ENCODE data around the gene CTDP1. TPM values are rescaled to one million over a fixed set of nuclear protein-coding genes. Genes with fewer than 3 reads are reported as not detected.

CTDP1 gene
- total RNA-seq, 1 donor from 2014 or later, result 8.7 TPM

DNA sequence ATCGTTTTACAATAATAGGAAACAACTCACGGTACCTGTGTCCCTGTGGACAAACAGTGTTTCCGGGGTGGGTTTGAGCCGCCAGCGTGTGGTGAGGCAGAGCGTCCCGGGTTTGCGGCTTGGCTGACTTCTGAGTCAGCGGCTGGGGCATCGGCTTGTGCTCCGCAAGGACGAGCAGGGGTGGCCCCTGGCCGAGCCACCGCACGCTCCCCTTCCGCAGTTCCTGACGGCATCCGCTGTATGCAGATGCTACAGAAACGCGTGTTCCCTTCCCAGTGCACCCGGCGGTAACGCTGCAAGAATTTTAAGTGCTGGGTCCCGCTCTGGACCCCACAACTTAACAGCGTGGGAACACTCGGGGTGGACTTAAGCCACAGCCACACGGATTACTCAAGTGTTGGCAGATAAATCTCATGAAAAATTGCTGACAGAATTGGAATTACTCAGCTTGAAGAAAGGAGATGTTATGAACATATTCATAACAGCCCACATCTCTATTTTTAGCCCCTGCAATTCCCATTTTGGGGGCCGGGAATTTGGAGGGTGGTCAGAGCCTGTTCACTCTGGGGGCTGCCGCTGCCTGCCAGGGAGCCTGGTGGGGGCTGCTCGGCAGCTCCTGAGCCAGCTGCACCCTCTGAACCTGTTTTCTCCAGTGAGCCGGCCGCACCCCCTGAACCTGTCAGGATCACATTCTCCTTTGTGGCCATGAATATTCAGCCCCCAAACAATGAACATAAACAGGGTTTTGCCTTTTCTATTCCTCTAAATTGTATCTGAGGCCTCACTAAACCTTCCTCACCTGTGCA, 105.6 kb downstream of the CTDP1 start:
- no peak for DNase-seq
- ATAC-seq (ENCODE audit: poor library complexity), result no peak
- intact Hi-C loops (cut with DNase I), result no loop called here

DNA sequence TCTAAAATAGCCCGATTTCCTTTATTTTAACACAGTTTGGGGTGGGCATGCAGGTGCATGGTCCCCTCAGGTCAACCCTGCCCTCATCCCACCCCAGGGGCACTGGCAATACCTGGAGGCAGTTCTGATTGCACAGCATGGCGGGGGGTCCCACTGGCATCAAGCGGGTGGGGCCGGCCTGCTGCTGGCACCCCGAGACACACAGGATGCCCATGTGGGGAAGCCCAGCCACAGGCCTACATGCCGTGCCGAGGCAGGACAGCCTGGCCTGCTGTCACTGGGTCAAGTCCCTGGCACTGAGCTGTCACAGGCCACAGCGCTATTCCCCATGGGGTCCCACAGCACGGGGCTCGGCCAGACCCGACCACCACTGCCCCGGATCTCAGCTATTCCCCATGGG, 106.2 kb downstream of the CTDP1 start:
- ATAC-seq (ENCODE audit: poor library complexity) (no peak), DNase-seq (no peak)
- intact Hi-C loops (cut with DNase I), result no loop called here

DNA sequence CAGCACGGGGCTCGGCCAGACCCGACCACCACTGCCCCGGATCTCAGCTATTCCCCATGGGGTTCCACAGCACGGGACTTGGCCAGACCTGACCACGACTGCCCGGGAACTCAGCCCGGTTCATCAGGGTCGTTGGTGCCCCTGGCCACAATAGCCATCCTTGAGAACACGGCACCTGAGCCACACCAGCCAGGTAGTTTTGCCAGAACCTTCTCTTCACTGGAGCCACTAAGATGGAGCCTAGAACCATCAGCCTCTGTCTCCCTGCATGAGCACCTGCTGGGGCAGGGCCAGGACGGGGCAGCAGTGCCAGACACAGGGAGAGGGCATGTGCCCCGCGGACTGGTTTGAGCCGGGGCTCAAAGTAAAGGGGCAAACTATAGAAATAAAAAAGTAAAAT, 106.7 kb downstream of the CTDP1 start:
- ATAC-seq (ENCODE audit: poor library complexity) (no peak), DNase-seq (no peak)
- intact Hi-C loops (cut with DNase I), result no loop called here

DNA sequence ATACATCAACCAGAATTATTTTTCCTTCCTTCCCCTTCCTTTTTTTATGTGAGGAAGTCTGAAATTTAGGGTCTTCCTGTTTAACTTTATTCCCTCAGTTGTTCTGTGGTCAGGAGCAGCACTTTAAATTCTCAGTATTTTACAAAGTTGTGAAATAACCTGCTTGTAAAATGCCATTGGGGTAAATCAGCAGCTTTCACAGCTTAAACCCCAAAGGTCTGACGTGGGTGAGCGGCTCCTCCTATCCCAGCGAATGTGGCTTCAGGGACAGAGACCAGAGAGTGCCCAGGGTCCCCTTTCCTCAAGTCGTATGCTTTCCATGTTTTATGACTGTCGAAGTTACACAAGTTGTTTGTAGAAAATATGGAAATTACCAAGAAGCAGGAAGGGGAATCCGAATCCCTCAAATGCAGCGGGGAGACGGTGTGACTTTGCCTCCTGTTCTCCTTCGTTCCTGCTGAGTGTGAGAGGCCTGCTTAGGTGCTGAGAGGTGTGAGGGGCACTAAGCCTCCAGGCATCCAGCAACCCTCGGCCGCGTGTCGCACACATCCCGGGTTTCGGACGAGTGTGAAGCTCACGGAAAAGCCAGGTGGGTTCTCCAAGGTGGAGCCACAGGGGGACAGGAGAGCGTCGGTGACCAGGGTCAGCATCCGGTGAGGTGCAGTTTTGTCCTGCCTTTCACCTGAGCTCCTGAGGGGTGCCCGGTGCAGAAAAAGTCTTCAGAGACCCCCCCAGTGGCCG, 107.4 kb downstream of the CTDP1 start:
- intact Hi-C loops (cut with DNase I), result no loop called here
- DNase-seq (no peak), ATAC-seq (ENCODE audit: poor library complexity) (no peak)

DNA sequence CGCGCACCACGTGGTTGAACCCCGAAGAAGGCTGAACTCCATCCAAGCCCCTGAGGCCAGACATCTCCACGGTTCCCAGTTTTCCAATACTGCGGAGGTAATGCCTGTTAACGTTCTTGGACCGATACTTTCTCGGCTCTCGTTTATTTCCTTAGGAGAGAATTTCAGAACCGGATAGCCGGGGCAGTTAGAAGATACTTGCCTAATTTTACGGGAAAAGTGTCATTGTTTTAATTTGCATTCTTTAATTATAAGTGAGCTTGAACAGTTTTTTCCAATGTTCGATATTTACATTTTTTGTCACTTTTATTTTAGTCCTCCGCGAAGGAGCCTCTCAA, 107.9 kb downstream of the CTDP1 start:
- DNase-seq (no peak), ATAC-seq (ENCODE audit: poor library complexity) (no peak)
- intact Hi-C loops (cut with DNase I), result no loop called here

DNA sequence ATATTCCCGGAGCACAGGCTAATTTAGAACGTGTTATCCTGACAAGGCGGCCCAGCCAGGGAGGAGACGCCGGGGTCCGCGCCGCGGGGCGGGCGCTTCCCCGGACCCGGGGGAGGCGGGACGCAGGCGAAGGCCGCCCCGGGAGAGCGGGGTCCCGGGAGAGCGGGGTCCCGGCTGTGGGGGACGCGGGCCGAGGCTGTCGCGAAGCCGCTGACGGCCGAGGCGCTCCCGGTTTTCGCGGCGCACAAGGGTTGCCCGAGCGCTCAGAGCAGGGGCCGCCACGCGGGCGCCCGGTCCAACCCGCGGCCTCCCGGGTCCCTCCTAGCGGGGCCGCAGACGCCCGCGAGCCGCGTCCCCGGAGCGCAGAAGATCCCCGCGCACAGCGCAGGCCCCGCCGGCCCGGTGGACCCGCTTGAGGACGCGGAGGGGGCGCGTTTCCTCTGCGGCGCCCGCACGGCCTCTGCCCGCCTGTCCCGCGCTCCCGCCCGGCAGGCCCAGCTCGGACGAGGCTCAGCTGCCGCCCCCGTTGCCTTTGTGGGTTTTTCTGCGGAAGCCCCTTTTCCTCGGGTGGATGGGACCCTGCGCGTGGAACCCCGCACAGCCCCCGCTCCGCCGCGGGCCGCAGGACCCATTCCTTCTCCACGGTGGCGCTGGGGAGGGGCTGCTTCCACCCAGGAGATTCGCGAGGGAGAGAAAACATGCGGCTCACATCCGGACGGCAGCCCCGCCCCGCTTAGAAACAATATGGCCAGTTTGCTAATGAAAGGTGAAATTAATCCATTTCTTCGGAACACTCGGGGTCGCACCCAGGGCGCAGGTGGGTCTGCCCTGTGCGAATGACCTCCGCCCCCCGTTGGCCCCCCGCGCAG, 108.5 kb downstream of the CTDP1 start:
- intact Hi-C loops (cut with DNase I), result no loop called here
- ATAC-seq (ENCODE audit: poor library complexity) (no peak), DNase-seq (no peak)

DNA sequence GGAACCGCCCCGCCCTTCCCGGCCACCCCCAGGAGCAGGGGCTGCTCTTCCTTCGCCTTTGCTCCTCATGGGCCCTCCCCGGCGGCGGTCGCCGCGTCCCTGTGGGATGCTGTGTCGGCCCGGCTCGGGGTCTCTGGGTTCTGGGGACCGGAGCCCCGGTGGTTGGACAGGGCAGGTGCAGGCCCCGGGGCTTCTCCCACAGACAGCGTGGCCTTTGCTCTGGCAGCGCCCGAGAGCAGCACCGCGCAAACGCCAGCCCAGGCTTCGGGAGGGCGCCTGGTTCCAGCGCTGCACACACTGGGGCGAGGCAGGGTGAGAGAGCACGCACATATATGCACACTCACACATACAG, 109.1 kb downstream of the CTDP1 start:
- no peak for ATAC-seq (ENCODE audit: poor library complexity)
- intact Hi-C loops (cut with DNase I), result no loop called here
- DNase-seq, result no peak

DNA sequence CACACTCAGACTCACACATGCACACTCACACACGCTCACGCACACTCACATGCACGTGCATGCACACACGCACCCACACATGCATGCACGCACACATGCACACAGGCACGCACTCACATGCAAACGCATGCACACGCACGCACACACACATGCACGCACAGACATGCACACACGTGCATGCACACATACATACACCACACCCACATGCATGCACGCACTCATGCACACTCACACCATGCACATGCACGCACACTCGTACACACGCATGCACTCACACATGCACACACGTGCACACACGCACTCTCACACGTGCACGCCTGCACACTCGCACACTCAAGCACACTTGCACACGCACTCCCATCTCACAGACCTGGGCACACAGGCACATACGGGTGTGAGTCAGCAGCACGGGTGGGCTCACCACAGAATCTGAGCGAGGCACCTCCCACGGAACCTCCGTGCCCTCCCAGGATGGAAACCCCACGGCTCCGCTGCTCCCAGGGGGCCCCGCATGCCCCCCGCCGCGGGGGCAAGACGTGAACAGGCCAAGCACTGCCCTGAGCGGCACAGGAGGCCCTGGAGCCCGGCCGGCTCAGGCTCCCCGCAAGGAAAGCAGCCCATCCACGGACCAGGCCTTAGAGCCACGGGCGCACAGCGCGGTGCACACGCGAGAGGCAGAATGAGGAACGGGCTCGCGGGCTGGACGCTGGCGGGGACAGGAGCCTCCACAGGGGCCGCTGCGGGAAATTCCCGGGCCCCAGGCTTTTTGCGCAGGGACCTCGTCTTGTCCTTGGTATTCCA, 109.7 kb downstream of the CTDP1 start:
- no peak for ATAC-seq (ENCODE audit: poor library complexity)
- intact Hi-C loops (cut with DNase I), result no loop called here

DNA sequence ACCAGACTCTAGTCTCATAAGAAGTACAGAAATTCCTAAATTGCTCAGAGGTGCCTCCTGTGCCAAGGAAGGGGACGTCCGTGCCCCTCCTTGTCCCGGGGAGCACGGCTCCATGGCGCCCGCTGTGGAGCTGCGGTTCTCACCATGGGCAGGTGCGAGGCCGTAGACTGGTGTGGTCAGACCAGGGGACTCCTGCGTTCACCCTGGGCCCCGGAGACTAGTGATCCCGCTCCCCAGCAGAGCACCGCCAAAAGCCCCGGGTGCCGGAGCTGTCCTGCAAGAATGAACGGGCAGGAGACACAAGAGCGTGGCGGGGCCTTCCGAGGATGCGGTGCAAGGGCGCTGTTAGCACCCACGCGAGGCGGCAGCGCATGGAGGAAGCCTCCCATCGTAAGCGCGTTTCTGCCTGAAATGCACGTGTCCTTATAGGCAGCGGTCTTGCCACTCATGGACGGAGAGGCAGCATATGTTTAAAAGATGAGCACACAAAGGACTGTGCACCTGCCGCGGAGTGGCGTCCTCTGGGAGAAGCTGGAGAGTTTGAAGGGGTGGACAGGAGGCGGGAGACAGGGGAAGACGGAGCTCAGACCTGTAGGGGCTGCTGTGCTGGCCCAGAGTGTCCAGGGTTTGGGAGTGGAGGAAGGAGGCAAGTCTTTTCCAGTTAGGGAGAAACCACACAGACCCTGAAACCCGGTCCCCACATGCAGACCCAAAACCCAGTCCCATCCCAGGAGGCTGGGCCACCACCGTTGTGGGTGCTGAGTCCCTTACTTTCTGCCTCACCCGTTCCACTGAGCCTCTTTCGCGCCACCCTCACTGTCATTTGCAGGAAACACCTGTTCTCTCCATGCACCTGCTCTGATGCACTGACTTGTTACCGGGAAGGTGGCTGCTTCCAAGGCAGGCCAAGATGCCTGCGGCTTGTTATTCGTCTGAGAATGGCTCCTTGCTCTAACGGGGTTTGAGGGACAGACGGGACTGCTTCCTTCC, 110.6 kb downstream of the CTDP1 start:
- DNase-seq (no peak), ATAC-seq (ENCODE audit: poor library complexity) (no peak)
- intact Hi-C loops (cut with DNase I), result no loop called here

More for the DNA sequence above, 109.7 kb downstream of the CTDP1 start:
- no peak for DNase-seq

DNA sequence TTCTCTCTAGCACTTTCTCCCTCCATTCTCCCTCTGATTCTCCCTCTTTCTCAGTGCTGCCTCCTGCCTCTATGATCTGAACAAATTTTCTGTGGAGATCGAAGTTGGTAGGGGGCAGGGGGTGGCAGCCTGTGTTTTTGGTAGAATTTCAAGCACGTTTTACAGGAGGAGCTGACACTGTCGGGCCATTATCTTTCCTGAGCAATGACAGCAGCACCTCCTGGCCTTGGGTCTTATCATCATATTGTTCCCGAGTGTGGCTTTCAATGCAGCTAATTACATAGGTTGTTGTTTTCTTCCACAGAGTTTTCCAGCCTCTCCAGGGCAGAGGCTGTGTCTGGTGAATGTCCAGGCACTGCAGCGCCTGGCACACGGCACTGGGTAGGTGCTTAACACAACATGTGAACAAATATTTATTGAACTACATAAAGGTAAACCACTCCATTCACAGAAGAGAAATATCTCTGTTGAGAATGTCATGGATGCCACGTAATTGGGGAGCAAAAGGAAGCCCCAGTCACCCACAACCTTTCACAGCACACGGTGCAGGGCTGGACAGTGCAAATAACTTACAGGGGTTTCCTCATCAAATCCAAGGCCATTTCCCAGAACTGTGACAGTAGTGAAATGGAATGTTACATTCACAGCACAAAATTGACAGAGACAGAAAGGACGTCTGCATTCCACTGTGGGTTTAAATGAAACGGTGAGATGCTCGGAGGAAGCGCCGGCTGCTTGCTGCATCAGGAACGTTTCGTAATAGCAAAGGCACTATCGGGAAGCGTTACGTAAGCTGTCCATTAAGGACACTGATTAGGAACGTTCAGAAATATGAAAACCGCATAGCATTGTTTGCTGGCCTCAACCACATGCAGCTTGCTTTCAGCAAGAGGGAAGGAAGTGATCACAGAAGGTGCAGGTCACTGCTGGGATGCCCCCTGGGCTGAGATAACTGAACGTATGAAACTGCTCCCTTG, 111.7 kb downstream of the CTDP1 start:
- ATAC-seq (ENCODE audit: poor library complexity), result peak; percentile 80
- peak; percentile 73 for DNase-seq
- intact Hi-C loops (cut with DNase I), result no loop called here

DNA sequence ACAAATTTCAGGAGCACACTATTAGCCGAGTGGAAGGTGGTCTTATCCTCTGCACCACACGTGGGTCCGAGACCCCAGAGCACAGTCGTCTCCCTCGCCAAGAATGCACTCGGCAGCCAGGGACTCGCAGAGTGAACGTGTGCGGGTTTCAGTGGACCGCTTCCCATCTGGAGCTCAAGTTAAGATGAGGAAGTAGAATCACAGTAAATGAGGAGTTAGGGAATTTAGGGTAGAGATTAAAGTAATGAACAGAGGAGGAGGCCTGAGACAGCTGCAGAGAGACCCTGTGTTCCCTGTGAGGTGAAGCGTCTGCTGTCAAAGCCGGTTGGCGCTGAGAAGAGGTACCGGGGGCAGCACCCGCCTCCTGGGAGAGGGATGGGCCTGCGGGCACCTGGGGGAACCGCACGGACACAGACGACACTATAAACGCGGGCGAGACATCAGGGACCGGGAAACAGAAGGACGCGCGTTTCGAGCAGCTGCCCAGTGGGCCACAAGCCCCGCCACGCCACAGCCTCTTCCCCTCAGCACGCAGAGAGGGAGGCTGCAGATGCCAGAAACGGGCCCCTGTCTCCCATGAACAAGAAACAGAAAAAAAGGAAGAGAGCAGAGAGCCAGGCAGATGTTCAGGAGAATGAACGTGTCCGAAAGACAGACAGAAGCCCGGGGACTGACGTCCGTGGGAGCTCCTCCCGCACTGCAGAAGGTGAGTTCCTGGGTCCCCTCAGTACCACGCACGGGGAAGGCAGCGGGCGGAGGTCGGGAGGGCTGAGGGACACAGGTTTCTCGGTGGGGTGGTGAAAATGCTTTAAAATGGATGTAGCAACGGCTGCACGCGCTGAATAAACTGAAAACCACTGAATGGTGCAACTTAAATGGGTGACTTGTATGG, 112.7 kb downstream of the CTDP1 start:
- DNase-seq (no peak), ATAC-seq (ENCODE audit: poor library complexity) (peak; percentile 32)
- intact Hi-C loops (cut with DNase I), result no loop called here

DNA sequence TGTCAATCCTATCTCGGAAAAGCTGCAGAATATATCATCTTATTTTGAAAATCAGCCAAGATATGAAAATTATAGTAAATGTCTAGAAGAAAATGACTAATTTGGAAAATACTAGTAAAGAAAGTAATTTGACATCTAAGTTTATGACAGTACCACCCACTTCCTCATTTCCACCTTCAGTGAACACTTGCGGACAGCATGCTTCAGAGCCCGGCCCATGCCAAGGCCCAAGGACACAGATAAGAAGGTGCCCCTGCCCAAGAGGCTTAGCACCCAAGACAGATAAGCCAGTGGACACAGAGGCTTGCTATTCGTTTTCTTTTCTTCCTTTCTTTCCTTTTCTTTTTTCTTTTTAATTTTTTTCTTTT, 113.4 kb downstream of the CTDP1 start:
- DNase-seq (no peak), ATAC-seq (ENCODE audit: poor library complexity) (no peak)
- intact Hi-C loops (cut with DNase I), result no loop called here

DNA sequence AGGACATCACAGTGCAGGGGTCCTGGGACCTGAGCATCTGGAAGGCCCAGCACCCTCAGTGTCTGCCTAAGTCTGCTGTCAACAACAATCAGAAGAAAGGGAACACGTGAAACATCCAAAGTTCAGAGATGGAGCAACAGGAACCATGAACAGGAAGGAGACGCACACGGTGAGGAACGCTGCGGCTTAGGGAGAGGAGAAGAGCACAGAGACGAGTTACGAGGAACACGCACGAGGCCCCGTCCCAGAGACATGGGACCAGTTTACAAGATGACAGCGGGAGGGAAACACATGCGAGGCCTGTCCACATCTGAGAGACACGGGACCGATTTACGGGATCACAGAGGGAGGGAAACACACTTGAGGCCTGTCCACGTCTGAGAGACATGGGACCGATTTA, 115.2 kb downstream of the CTDP1 start:
- intact Hi-C loops (cut with DNase I), result no loop called here
- DNase-seq (no peak), ATAC-seq (ENCODE audit: poor library complexity) (no peak)

DNA sequence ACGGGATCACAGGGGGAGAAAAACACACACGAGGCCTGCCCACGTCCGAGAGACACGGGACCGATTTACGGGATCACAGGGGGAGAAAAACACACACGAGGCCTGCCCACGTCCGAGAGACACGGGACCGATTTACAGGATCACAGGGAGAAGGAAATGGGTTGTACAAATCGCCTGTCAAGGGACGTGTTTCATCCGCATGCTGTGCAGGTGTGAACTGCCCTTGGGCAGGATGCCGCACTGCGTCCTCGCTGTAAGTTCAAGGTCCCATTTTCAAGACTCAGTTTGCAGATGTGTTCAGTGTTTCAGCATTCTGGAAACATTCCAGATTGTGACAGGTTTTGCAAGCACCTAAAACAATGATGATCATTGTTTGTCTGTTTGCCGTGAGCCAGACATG, 115.8 kb downstream of the CTDP1 start:
- intact Hi-C loops (cut with DNase I), result no loop called here
- ATAC-seq (ENCODE audit: poor library complexity), result no peak
- no peak for DNase-seq

DNA sequence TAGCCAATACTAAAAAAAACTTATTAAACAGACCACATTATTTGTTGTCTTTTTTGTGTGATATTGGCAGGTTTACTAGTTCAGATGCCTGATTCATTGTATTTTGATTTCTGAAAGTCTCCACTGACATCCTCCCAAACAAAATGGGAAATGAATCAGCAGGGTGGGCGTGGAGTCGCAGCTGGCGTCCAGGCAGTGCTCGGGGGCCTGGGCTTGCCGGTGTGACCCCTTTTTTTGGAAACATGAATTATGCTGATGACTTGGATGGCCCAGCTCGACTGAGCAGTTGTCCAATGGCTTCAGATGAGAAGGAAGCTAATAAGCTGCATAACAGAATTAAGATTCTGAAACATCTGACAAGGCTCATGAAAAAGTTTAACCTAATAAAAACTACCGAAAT, 116.4 kb downstream of the CTDP1 start:
- intact Hi-C loops (cut with DNase I), result no loop called here

More for the DNA sequence above, 116.4 kb downstream of the CTDP1 start:
- no peak for DNase-seq
- ATAC-seq (ENCODE audit: poor library complexity), result no peak

Data from Right ventricle myocardium superior (tissue), 1 donor.